Spinal cord (tissue), 10 donors: Measurements from ENCODE around the gene UBL7. TPM values are rescaled to one million over a fixed set of nuclear protein-coding genes. Genes with fewer than 3 reads are reported as not detected.

ENCODE experiments used
- DNase-seq, 6 donors: peaks; one replicate each; pipeline versions ENCODE4 v3.0.0 to v3.0.0-alpha.2; 2013 to 2015; ENCODE audit warnings: low spot score in 6 of 6, low read depth in 4 of 6
- H3K27ac ChIP-seq: one replicate; pipeline ENCODE4 v1.5.1; 2013; ENCODE audit warnings: low read depth, low read length, control low read depth
- H3K27me3 ChIP-seq: one replicate; pipeline ENCODE4 v1.6.1; 2013; ENCODE audit warnings: low read length; ENCODE audit not compliant: control insufficient read depth, insufficient read depth
- H3K36me3 ChIP-seq: one replicate; pipeline ENCODE4 v1.6.1; 2013; ENCODE audit warnings: low read length; ENCODE audit not compliant: control insufficient read depth, insufficient read depth
- H3K4me1 ChIP-seq: one replicate; pipeline ENCODE4 v1.6.1; 2013; ENCODE audit warnings: low read length; ENCODE audit not compliant: control insufficient read depth, insufficient read depth
- H3K4me3 ChIP-seq: one replicate; pipeline ENCODE4 v1.5.1; 2013; ENCODE audit warnings: low read depth, low read length, control low read depth
- H3K9me3 ChIP-seq: one replicate; pipeline ENCODE4 v1.6.1; 2013; ENCODE audit warnings: low read length; ENCODE audit not compliant: control insufficient read depth, insufficient read depth
- WGBS: methylation state at CpG from one replicate; pipeline ENCODE4 v1.1.5; 2013; ENCODE audit warnings: missing lambda C conversion rate; ENCODE audit not compliant: insufficient coverage; 5-methylcytosine and 5-hydroxymethylcytosine counted together
- polyA plus RNA-seq, 2 donors: library from polyadenylated mRNA; unstranded; fragments of 120-200 nt; gene quantifications; one replicate each; pipeline ENCODE4 v1.2.1, GENCODE V29; 2013; ENCODE audit not compliant: insufficient read length in 2 of 2
- small RNA-seq: library from RNA; depleted of rRNA; stranded (forward); fragments of <200 nt; gene quantifications from one replicate; pipeline ENCODE3, GENCODE V24; 2014; ENCODE audit warnings: low replicate concordance
- total RNA-seq, 2 donors: library from RNA; depleted of rRNA in 1 of 2; stranded (reverse); fragments of 120-200 nt in 1 of 2; fragments of >200 nt in 1 of 2; gene quantifications; one replicate each; pipeline versions ENCODE4 v1.2.3 to v1.2.4, GENCODE V29; 2013 to 2014
- donor health status: healthy.

The UBL7 gene
- total and polyA plus RNA-seq, 4 donors: 32.8 to 68.8 (median 57.1) TPM

DNA sequence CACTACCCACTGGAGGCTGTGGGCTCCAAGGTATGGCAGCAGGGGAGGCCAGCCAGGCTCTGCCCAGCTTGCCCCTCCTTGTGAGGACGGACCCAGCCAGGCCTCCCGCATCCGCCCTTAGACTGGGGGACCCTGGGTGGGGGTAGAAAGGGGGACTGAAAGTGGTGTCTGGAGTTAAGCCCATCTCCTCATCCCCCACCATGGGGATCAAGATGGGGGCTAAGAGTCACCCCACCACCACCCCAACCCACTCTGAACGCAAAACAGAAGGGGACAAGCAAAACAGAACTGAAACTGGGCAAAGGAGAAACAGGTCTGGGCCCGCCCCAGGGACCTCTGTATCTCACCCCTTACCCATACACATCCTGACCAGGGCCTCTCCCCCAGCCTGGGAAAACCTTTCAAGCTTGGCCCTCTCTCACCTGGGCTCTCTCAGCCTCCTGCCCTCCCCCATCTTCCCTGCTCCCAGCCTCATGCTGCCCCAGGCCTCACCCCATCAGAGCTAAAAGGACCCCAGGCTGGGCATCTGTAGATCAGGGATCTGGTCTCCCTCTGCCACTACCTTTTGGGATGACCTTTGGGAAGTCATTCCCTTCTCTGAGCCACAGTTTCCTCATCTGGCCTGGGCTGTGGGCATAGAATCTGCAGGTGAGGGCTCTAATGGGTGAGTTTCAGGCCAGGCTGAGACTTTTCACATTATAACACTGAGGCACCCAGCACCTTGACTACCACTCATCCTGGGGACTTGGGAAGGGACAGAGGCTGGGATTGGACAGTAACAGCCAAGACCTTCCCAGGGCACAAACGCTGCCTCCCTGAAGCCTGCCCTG lies 63.5 kb downstream of the UBL7 start:
- Histone ChIP-seq H3K27me3 (peaks cover 2% of the 10 kb centered on the region), H3K4me3 (no peak overlapping the region), H3K4me1 (peaks cover 9% of the 10 kb centered on the region), H3K9me3 (no peaks in the 10 kb centered on the region), H3K27ac (no peak overlapping the region), H3K36me3 (no peaks in the 10 kb centered on the region)
- WGBS: 93% methylated on average over 3 of the region's 6 CpGs
- DNase-seq: no peak

GRCh38 chr15:74396445-74397238 lies 64.3 kb downstream of the UBL7 start:
- no peak overlapping the region for H3K27ac ChIP-seq
- peaks cover under 1% of the 10 kb centered on the region for H3K27me3 ChIP-seq

DNA sequence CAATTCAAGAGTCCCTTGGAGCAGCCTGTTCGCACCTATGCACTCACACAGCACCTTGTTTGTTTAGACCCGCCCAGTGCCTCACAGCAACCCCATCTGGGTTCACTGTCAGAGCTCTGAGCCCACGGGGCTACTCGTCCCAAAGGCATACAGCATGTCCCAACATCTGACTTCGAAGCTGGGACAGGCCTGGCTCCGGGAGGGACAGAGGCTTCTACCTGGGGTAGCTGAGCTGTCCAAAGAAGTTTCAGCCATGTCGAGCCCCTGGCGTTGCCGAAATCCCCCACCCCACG lies 64.9 kb downstream of the UBL7 start:
- no peak overlapping the region for H3K27ac ChIP-seq
- WGBS: 74% methylated on average over 10 of the region's 10 CpGs
- no peaks in the 10 kb centered on the region for H3K36me3 ChIP-seq

More at GRCh38 chr15:74396445-74397238, 64.3 kb downstream of the UBL7 start:
- Histone ChIP-seq H3K4me1 (peaks cover 17% of the 10 kb centered on the region), H3K4me3 (no peak overlapping the region), H3K36me3 (no peaks in the 10 kb centered on the region), H3K9me3 (no peaks in the 10 kb centered on the region)
- 40% methylated on average over 8 of the region's 9 CpGs for WGBS
- DNase-seq: no peak

More for the DNA sequence above, 64.9 kb downstream of the UBL7 start:
- Histone ChIP-seq H3K27me3 (no peaks in the 10 kb centered on the region), H3K4me1 (peaks cover 23% of the 10 kb centered on the region), H3K9me3 (no peaks in the 10 kb centered on the region), H3K4me3 (no peak overlapping the region)
- DNase-seq: no peak

Small RNAs within 50 kb of the gene (small RNA-seq; reads per million reads assigned to genes)
- gene MIR6881 (0.12 reads per million), gene RF00591 (not detected)

Other genes with a start within 250 kb of the UBL7 start
- gene CCDC33, start 224.8 kb downstream of the UBL7 start, total RNA-seq: 1 to 10 TPM in 1 of 2 donors, under 1 TPM in 1; 0.99 to 7.4 TPM
- gene CCDC33, start 224.8 kb downstream of the UBL7 start, polyA plus RNA-seq: 1 to 10 TPM; 2.3 to 3.0 TPM
- gene CYP11A1, start 93.5 kb downstream of the UBL7 start, total RNA-seq: 1 to 10 TPM in 1 of 2 donors, under 1 TPM in 1; 0.89 to 1.9 TPM
- 1 to 10 TPM; 1.7 to 2.1 TPM for gene CYP11A1, start 93.5 kb downstream of the UBL7 start, polyA plus RNA-seq
- gene SEMA7A, start 27.2 kb downstream of the UBL7 start, total RNA-seq: 10 to 100 TPM; 12.3 to 30.9 TPM
- gene SEMA7A, start 27.2 kb downstream of the UBL7 start, polyA plus RNA-seq: 10 to 100 TPM; 39.4 to 45.1 TPM
- 1 to 10 TPM; 4.5 to 5.0 TPM for gene ARID3B, start 80.1 kb upstream of the UBL7 start, total RNA-seq
- 10 to 100 TPM in 1 of 2 donors, 1 to 10 TPM in 1; 8.3 to 12.0 TPM for gene ARID3B, start 80.1 kb upstream of the UBL7 start, polyA plus RNA-seq
- gene CLK3, start 154.7 kb upstream of the UBL7 start, total RNA-seq: 10 to 100 TPM; 23.8 to 60.3 TPM
- gene CLK3, start 154.7 kb upstream of the UBL7 start, polyA plus RNA-seq: 10 to 100 TPM; 60.5 to 70.3 TPM
- gene EDC3, start 234.9 kb upstream of the UBL7 start, total RNA-seq: 10 to 100 TPM; 13.8 to 16.5 TPM
- 10 to 100 TPM; 39.5 to 41.3 TPM for gene EDC3, start 234.9 kb upstream of the UBL7 start, polyA plus RNA-seq